CD4-positive, alpha-beta T cell treated with Interleukin-2 at 100 ng/mL for 4 hours (primary cell): Measurements from ENCODE around the gene PALM2AKAP2.

ENCODE experiments used
- DNase-seq: peaks from one replicate; pipeline ENCODE4 v3.0.0-alpha.2; 2020; ENCODE audit warnings: low spot score

PALM2AKAP2 gene

GRCh38 chr9:109771796-109772531 lies 8.0 kb upstream of the PALM2AKAP2 start:
- no peak for DNase-seq

- no peak for DNase-seq
Observed at GRCh38 chr9:109775516-109775915, 4.5 kb upstream of the PALM2AKAP2 start.

GRCh38 chr9:109776391-109776790 lies 3.6 kb upstream of the PALM2AKAP2 start:
- DNase-seq: no peak

- no peak for DNase-seq
Observed at GRCh38 chr9:109780453-109781033, 545 bp downstream of the PALM2AKAP2 start.

GRCh38 chr9:109781086-109781485 lies 1.1 kb downstream of the PALM2AKAP2 start:
- DNase-seq: no peak

GRCh38 chr9:109781541-109782197 lies 1.7 kb downstream of the PALM2AKAP2 start:
- DNase-seq: no peak

GRCh38 chr9:109787735-109788134 lies 7.7 kb downstream of the PALM2AKAP2 start:
- no peak for DNase-seq

GRCh38 chr9:109789556-109789955 lies 9.6 kb downstream of the PALM2AKAP2 start:
- DNase-seq: no peak

GRCh38 chr9:109789971-109790370 lies 10.0 kb downstream of the PALM2AKAP2 start:
- DNase-seq: no peak

GRCh38 chr9:109791003-109791677 lies 11.1 kb downstream of the PALM2AKAP2 start:
- DNase-seq: no peak

GRCh38 chr9:109791747-109792146 lies 11.7 kb downstream of the PALM2AKAP2 start:
- DNase-seq: no peak

GRCh38 chr9:109792951-109793546 lies 13.1 kb downstream of the PALM2AKAP2 start:
- no peak for DNase-seq

- no peak for DNase-seq
Observed at GRCh38 chr9:109793921-109794320, 13.9 kb downstream of the PALM2AKAP2 start.

GRCh38 chr9:109794361-109795012 lies 14.5 kb downstream of the PALM2AKAP2 start:
- DNase-seq: no peak

- no peak for DNase-seq
Observed at GRCh38 chr9:109795613-109796012, 15.6 kb downstream of the PALM2AKAP2 start.

- DNase-seq: no peak
Observed at GRCh38 chr9:109796078-109796477, 16.1 kb downstream of the PALM2AKAP2 start.

GRCh38 chr9:109797006-109797405 lies 17.0 kb downstream of the PALM2AKAP2 start:
- no peak for DNase-seq

- DNase-seq: no peak
Observed at GRCh38 chr9:109797509-109797908, 17.5 kb downstream of the PALM2AKAP2 start.

GRCh38 chr9:109799141-109799540 lies 19.1 kb downstream of the PALM2AKAP2 start:
- DNase-seq: no peak

- DNase-seq: no peak
Observed at GRCh38 chr9:109799792-109800191, 19.8 kb downstream of the PALM2AKAP2 start.

- DNase-seq: no peak
Observed at GRCh38 chr9:109801484-109801883, 21.5 kb downstream of the PALM2AKAP2 start.

- no peak for DNase-seq
Observed at GRCh38 chr9:109802491-109802890, 22.5 kb downstream of the PALM2AKAP2 start.
